HepG2 (cell line): Measurements from ENCODE around the gene COQ10B. TPM values are rescaled to one million over a fixed set of nuclear protein-coding genes. Genes with fewer than 3 reads are reported as not detected.

Experiments used
- AHR ChIP-seq: IDR thresholded peaks from 2 replicates; pipeline ENCODE4 v1.6.1; 2018; ENCODE audit warnings: missing genetic modification reagents, missing compliant biosample characterization
- ATF1 ChIP-seq: IDR thresholded peaks from 2 replicates; pipeline ENCODE4 v1.6.1; 2016; ENCODE audit warnings: mild to moderate bottlenecking, control low read depth
- CC2D1A ChIP-seq: sonication (generic); formaldehyde crosslinking; IDR thresholded peaks from 2 replicates; pipeline ENCODE4 v1.8.1; 2023; ENCODE audit warnings: mild to moderate bottlenecking, missing genetic modification reagents
- EED ChIP-seq: sonication (generic); formaldehyde crosslinking; IDR thresholded peaks from 2 replicates; pipeline ENCODE4 v1.5.0; 2020; ENCODE audit warnings: mild to moderate bottlenecking, missing genetic modification reagents
- FOXP1 ChIP-seq, 2 experiments: fragments of 450-650 bp in 1 of 2; IDR thresholded peaks; 2 replicates each; pipeline ENCODE4 v1.6.1; 2017 to 2018; ENCODE audit warnings: antibody characterized with exemption in 1 of 2
- HMGA1 ChIP-seq: sonication (generic); formaldehyde crosslinking; conservative IDR thresholded peaks from 2 replicates; pipeline ENCODE4 v1.4.0; 2020; ENCODE audit warnings: missing genetic modification reagents
- MAX ChIP-seq: IDR thresholded peaks from 2 replicates; pipeline ENCODE4 v1.6.1; 2012; ENCODE audit warnings: inconsistent platforms
- RARA ChIP-seq: IDR thresholded peaks from 2 replicates; pipeline ENCODE4 v1.6.1; 2016; ENCODE audit warnings: missing genetic modification reagents, missing compliant biosample characterization
- TRIM24 ChIP-seq: sonication (generic); formaldehyde crosslinking; IDR thresholded peaks from 2 replicates; pipeline ENCODE4 v1.8.0; 2022; ENCODE audit warnings: mild to moderate bottlenecking, missing genetic modification reagents
- ZBED4 ChIP-seq: sonication (generic); formaldehyde crosslinking; IDR thresholded peaks from 2 replicates; pipeline ENCODE4 v1.4.0; 2020; ENCODE audit warnings: missing genetic modification reagents, borderline replicate concordance
- ZNF549 ChIP-seq: sonication (generic); formaldehyde crosslinking; IDR thresholded peaks from 2 replicates; pipeline ENCODE4 v1.5.0; 2020; ENCODE audit warnings: missing genetic modification reagents
- ZNF619 ChIP-seq: sonication (generic); formaldehyde crosslinking; IDR thresholded peaks from 2 replicates; pipeline ENCODE4 v1.4.0; 2020; ENCODE audit warnings: mild to moderate bottlenecking, missing genetic modification reagents
- ZNF770 ChIP-seq: sonication (generic); formaldehyde crosslinking; IDR thresholded peaks from 2 replicates; pipeline ENCODE4 v1.5.0; 2020; ENCODE audit warnings: mild to moderate bottlenecking, missing genetic modification reagents
- ZNF883 ChIP-seq: sonication (generic); formaldehyde crosslinking; IDR thresholded peaks from 2 replicates; pipeline ENCODE4 v1.5.1; 2020; ENCODE audit warnings: mild to moderate bottlenecking, missing genetic modification reagents; ENCODE audit errors: not compliant biosample characterization
- polyA plus RNA-seq, 8 experiments: library from polyadenylated mRNA; depleted of rRNA in 3 of 8; stranded (reverse) in 7 of 8; unstranded in 1 of 8; fragments of >200 nt; fragmentation: Illumina TruSeq in 4 of 8; extraction: Trizol in 4 of 8; gene quantifications; 2 replicates each; pipeline versions ENCODE4 v1.2.1 to v1.2.3, GENCODE V29; 2011 to 2016; ENCODE audit warnings: low read depth in 4 of 8, missing spikeins in 1 of 8, mixed read lengths in 1 of 8; ENCODE audit not compliant: insufficient read depth in 1 of 8
- total RNA-seq, 5 experiments: library from RNA; depleted of rRNA; stranded (reverse); fragments of >200 nt; fragmentation: Illumina TruSeq; extraction: Trizol; gene quantifications; 2 replicates each; pipeline ENCODE4 v1.2.3, GENCODE V29; 2016; ENCODE audit warnings: low read depth in 1 of 5
- TF ChIP-seq, protein P1 (sequence below): sonication (generic); formaldehyde crosslinking; IDR thresholded peaks from one replicate; pipeline ENCODE4 v1.5.1; 2020; ENCODE audit warnings: mild to moderate bottlenecking, missing genetic modification reagents; ENCODE audit errors: not compliant biosample characterization

The COQ10B gene
- total and polyA plus RNA-seq, 2 of the 13 experiments (the other 11 are each of a cell fraction or from before 2014, with no cell fraction given): 4.6 to 34.9 TPM

GRCh38 chr2:197515739-197516392 lies 62.5 kb downstream of the COQ10B start, which contains the start of gene MOB4 (continued):
- TF ChIP-seq, protein P1, sequence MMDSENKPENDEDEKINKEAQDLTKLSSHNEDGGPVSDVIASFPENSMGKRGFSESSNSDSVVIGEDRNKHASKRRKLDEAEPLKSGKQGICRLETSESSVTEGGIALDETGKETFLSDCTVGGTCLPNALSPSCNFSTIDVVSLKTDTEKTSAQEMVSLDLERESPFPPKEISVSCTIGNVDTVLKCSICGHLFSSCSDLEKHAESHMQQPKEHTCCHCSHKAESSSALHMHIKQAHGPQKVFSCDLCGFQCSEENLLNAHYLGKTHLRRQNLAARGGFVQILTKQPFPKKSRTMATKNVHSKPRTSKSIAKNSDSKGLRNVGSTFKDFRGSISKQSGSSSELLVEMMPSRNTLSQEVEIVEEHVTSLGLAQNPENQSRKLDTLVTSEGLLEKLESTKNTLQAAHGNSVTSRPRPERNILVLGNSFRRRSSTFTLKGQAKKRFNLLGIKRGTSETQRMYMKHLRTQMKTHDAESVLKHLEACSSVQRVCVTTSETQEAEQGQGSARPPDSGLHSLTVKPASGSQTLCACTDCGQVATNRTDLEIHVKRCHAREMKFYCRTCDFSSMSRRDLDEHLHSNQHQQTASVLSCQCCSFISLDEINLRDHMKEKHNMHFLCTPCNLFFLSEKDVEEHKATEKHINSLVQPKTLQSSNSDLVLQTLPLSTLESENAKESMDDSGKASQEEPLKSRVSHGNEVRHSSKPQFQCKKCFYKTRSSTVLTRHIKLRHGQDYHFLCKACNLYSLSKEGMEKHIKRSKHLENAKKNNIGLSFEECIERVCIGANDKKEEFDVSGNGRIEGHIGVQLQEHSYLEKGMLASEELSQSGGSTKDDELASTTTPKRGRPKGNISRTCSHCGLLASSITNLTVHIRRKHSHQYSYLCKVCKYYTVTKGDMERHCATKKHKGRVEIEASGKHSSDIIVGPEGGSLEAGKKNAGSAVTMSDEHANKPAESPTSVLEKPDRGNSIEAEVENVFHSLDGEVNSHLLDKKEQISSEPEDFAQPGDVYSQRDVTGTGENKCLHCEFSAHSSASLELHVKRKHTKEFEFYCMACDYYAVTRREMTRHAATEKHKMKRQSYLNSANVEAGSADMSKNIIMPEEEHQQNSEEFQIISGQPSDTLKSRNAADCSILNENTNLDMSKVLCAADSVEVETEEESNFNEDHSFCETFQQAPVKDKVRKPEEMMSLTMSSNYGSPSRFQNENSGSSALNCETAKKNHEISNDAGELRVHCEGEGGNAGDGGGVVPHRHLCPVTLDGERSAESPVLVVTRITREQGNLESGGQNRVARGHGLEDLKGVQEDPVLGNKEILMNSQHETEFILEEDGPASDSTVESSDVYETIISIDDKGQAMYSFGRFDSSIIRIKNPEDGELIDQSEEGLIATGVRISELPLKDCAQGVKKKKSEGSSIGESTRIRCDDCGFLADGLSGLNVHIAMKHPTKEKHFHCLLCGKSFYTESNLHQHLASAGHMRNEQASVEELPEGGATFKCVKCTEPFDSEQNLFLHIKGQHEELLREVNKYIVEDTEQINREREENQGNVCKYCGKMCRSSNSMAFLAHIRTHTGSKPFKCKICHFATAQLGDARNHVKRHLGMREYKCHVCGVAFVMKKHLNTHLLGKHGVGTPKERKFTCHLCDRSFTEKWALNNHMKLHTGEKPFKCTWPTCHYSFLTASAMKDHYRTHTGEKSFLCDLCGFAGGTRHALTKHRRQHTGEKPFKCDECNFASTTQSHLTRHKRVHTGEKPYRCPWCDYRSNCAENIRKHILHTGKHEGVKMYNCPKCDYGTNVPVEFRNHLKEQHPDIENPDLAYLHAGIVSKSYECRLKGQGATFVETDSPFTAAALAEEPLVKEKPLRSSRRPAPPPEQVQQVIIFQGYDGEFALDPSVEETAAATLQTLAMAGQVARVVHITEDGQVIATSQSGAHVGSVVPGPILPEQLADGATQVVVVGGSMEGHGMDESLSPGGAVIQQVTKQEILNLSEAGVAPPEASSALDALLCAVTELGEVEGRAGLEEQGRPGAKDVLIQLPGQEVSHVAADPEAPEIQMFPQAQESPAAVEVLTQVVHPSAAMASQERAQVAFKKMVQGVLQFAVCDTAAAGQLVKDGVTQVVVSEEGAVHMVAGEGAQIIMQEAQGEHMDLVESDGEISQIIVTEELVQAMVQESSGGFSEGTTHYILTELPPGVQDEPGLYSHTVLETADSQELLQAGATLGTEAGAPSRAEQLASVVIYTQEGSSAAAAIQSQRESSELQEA: peak; percentile 96
- TF ChIP-seq ZNF883 (CRISPR knock-in tag): peak; percentile 96
- TF ChIP-seq ZNF549: peak; percentile 43; the same call in 1 of the 2 replicates
- peak; percentile 86 for TF ChIP-seq ZBED4 (CRISPR knock-in tag)
- TF ChIP-seq CC2D1A (CRISPR knock-in tag): no peak
- peak; percentile 100 for TF ChIP-seq ZNF619 (CRISPR knock-in tag)
- TF ChIP-seq RARA (CRISPR knock-in tag): peak; percentile 68
- TF ChIP-seq HMGA1 (CRISPR knock-in tag): no peak
- TF ChIP-seq TRIM24 (CRISPR knock-in tag): 0 out of 2 replicates have a peak, but pooled peaks have one; percentile 36
- peak; percentile 99 for TF ChIP-seq MAX
- TF ChIP-seq EED (CRISPR knock-in tag): peak; percentile 99
- TF ChIP-seq FOXP1 (IDR thresholded peaks at IDR 0.05): peak; percentile 59; the same call in 1 of the 2 replicates
- peak; percentile 36 for TF ChIP-seq FOXP1 (CRISPR knock-in tag; IDR thresholded peaks at IDR 0.05)
- TF ChIP-seq ZNF770: peak; percentile 79
- peak; percentile 97 for TF ChIP-seq AHR (CRISPR knock-in tag)
- TF ChIP-seq ATF1: no peak; the same call in 1 of the 2 replicates
